ENCODE data around the gene NUDT3.

The NUDT3 gene

GRCh38 chr6:34392497-34393190, at the start of gene NUDT3:
TSS of gene NUDT3 (minus strand) at chr6:34392669. CDS start at chr6:34392362, 307 bp downstream.
- peak within 1 kb of the TSS; percentile 78 for H3K4me3 ChIP-seq (ENCODE audit: low read depth, low read length)
- in situ Hi-C loops (cut with HindIII; ENCODE audit: low sequenced_read_pairs), result no loop called here
- peak; percentile 91 for TF ChIP-seq CTCF (IDR thresholded peaks at IDR 0.05; ENCODE audit: low read depth, low read length)
- DNase-seq (ENCODE audit: low read depth, low spot score), result peak; percentile 95

- DNase-seq (ENCODE audit: low read depth, low spot score), result no peak
- TF ChIP-seq CTCF (IDR thresholded peaks at IDR 0.05; ENCODE audit: low read depth, low read length), result no peak
- in situ Hi-C loops (cut with HindIII; ENCODE audit: low sequenced_read_pairs), result no loop called here
- H3K4me3 ChIP-seq (ENCODE audit: low read depth, low read length), result no peak overlapping the region
Observed at GRCh38 chr6:34441526-34441925, 49.1 kb upstream of the NUDT3 start.

DNA sequence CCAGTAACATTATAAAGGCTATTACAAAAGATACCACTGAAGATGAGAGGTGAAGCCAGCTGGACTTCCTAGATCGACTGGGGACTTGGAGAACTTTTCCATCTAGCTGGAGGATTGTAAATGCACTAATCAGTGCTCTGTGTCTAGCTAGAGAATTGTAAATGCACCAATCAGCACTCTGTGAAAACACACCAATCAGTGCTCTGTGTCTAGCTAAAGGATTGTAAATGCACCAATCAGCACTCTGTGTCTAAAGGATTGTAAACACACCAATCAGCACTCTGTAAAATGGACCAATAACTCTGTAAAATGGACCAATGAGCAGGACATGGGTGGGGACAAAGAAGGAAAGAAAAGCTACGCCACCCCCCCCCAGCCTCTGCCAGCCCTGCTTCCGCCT, 47.0 kb upstream of the NUDT3 start:
- DNase-seq (ENCODE audit: low read depth, low spot score), result no peak
- in situ Hi-C loops (cut with HindIII; ENCODE audit: low sequenced_read_pairs), result no loop called here

DNA sequence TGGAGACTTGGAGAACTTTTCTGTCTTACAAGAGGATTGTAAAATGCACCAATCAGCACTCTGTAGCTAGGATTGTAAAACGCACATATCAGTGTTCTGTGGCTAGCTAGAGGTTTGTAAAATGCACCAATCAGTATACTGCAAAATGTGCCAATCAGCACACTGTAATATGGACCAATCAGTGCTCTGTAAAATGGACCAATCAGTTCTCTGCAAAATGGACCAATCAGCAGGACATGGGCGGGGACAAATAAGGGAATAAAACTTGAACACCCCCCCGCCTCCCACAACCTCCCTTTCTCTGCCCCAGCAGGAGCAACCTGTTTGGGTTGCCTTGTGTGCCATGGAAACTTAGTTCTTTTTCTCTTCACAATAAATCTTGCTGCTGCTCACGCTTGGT, 46.2 kb upstream of the NUDT3 start:
- no peak for DNase-seq (ENCODE audit: low read depth, low spot score)
- TF ChIP-seq CTCF (IDR thresholded peaks at IDR 0.05; ENCODE audit: low read depth, low read length), result no peak
- no peak overlapping the region for H3K4me3 ChIP-seq (ENCODE audit: low read depth, low read length)
- in situ Hi-C loops (cut with HindIII; ENCODE audit: low sequenced_read_pairs), result no loop called here

More for the DNA sequence above, 47.0 kb upstream of the NUDT3 start:
- H3K4me3 ChIP-seq (ENCODE audit: low read depth, low read length), result no peak overlapping the region
- no peak for TF ChIP-seq CTCF (IDR thresholded peaks at IDR 0.05; ENCODE audit: low read depth, low read length)

DNA sequence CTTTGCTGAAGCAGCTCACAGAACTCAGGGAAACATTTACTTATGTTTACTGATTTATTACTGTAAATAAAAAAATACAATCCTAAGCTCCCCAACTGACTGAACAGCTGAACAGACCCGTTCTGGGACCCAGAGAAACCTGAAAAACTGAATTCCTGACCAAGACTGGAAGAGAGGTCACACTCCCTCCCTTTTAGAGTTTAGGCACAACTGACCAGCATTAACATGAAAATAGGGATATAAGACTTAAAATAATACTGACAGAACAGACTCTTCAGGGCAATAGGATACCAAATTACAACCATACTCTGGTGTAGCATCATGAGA, 45.1 kb upstream of the NUDT3 start:
- H3K4me3 ChIP-seq (ENCODE audit: low read depth, low read length), result no peak overlapping the region
- DNase-seq (ENCODE audit: low read depth, low spot score), result no peak
- TF ChIP-seq CTCF (IDR thresholded peaks at IDR 0.05; ENCODE audit: low read depth, low read length), result no peak
- in situ Hi-C loops (cut with HindIII; ENCODE audit: low sequenced_read_pairs), result no loop called here

DNA sequence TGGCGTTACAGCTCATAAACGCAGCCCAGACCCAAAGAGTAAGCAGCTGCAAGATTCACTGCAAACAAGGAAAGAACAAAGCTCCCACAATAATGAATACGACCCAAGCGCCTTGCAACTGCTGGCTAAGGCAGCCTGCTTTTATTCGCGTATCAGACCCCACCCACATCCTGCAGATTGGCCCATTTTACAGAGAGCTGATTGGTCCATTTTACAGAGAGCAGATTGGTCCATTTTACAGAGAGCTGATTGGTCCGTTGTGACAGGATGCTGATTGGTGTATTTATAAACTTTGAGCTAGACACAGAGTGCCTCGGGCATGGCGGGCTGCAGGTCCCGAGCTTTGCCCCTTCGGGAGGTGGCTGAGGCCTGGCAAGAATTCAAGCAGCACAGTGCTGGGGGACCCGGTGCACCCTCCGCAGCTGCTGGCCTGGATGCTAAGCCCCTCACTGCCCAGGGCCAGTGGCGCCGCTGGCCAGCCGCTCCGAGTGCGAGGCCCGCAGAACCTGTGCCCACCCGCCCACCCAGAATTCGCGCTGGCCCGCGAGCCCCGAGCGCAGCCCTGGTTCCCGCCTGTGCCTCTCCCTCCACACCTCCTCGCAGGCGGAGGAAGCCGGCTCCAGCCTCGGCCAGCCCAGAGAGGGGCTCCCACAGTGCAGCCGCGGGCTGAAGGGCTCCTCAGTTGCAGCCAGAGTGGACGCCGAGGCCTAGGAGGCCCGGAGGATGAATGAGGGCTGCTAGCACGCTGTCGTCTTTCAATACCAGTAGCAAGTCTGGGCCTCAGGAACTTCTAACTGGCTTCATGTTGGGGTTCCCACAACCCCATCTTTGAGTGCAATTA, 44.6 kb upstream of the NUDT3 start:
- no peak for TF ChIP-seq CTCF (IDR thresholded peaks at IDR 0.05; ENCODE audit: low read depth, low read length)
- in situ Hi-C loops (cut with HindIII; ENCODE audit: low sequenced_read_pairs), result no loop called here
- DNase-seq (ENCODE audit: low read depth, low spot score), result no peak
- no peak overlapping the region for H3K4me3 ChIP-seq (ENCODE audit: low read depth, low read length)

Measured in astrocyte of the spinal cord (primary cell).